NCI-H2227 treated with DMSO at 0.1 percent for 48 hours (cell line): ENCODE data around the gene LRRC2.
A peak's percentile ranks its signal among the peaks of the same experiment; 100 is the strongest.
"Not testable (repeated sequence)": the region's sequence is repeated elsewhere in the genome, so short reads cannot be mapped to it uniquely, and the experiment has no call there.

Experiments
- DNase-seq: peaks from one replicate; lab custom pipeline; 2025; lab: John Stamatoyannopoulos, UW

Gene LRRC2

DNA sequence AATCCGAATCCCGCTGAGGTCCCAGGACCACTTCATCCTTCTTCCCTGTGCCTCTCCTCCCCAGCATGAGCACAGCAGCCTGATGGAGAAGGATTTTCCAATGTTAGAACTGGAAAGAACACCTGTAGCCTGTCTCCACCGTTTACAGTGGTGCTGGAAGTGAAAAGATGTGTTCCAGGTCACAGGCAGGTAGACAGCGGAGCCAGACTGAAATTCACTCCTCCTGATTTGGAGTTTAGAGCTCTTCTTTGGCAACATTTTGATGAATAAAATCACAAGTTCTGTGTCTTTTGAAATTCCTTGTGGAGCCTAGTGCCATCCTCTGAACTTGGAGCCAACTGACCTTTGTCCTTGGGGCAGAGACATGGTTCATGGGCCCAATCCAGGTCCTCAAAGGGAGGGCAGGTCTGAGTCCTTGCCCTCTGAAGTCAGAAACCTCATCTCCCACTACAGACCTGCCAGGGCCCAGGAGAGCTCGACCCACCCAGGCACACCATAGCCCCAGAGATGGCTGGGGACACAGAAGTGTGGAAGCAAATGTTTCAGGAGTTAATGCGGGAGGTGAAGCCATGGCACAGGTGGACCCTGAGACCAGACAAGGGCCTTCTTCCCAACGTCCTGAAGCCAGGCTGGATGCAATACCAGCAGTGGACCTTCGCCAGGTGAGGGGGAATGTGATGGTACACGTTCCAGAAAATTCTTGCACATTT, 68.4 kb downstream of the LRRC2 start, which contains the start of gene RTP3:
RTP3 (plus strand) TSS at position 421 of the 710 bp plus-strand sequence; CDS start at position 508, 87 bp downstream.
- DNase-seq: no peak

DNA sequence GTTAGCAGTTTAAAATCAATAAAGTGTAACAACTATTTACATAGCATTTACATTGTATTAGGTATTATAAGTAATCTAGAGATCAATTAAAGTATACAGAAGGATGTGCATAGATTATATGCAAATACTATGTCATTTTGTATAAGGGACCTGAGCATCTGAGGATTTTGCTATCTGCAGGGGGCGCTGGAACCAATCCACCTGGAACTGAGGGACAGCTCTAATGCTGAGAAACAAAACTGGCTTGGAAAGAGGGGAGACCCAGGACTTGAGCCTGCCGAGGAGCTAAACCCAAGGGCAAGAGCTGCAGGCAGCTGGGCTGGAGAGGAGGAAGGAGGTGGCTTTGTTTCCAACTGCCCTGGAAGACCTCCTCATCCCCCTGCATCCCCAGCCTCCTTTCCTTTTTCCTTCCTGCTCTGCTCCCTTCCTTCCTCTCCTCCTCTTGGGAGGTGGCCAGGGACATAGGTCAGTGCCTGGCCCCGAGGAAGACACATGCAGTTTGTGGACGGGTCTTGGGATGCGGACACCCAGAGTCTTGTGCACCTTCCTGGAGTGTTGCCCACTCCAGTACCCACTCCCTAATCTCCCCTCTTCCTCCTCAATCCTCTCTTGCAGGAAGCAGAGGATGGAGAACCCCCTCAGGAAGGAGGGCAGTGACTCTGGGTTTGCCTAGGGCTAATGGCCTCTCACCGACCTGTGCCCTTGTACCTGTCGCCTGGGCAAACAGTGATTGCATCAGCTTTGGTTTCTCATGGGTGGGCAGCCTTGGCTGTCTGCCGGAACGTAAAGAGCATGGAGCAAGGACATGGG, 69.2 kb downstream of the LRRC2 start:
- DNase-seq: no peak

DNA sequence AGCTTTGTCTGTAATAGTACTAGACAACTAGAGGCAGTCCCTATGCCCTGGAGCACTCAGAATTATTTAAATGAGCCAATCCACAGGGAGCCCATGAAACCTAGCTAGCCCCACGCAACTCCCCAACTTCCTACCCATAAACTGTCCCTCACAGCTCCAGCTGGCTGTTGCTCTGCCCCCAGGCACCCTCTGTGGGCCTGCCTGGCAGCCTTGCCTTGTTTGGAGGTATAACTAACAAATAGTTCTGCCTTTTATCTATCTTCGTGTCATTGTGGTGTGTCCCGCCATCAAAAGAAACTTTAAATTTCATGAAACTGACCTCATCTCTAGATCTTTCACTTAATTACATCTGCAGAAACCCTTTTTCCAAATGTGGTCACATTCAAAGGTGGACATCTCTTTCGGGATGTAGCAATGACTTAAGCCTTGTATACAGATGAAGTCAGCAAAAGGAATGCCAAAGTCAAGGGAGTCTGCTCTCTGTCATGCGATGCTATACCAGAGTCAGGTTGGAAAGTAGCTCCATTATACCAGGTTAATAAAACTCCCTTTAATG, 70.1 kb downstream of the LRRC2 start:
- no peak for DNase-seq

DNA sequence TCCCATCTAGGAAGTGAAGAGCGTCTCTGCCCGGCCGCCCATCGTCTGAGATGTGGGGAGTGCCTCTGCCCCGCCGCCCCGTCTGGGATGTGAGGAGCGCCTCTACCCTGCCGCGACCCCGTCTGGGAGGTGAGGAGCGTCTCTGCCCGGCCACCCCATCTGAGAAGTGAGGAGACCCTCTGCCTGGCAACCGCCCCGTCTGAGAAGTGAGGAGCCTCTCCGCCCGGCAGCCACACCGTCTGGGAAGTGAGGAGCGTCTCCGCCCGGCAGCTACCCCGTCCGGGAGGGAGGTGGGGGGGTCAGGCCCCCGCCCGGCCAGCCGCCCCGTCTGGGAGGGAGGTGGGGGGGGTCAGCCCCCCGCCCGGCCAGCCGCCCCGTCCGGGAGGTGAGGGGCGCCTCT, 71.6 kb downstream of the LRRC2 start:
- not testable (repeated sequence) for DNase-seq

DNA sequence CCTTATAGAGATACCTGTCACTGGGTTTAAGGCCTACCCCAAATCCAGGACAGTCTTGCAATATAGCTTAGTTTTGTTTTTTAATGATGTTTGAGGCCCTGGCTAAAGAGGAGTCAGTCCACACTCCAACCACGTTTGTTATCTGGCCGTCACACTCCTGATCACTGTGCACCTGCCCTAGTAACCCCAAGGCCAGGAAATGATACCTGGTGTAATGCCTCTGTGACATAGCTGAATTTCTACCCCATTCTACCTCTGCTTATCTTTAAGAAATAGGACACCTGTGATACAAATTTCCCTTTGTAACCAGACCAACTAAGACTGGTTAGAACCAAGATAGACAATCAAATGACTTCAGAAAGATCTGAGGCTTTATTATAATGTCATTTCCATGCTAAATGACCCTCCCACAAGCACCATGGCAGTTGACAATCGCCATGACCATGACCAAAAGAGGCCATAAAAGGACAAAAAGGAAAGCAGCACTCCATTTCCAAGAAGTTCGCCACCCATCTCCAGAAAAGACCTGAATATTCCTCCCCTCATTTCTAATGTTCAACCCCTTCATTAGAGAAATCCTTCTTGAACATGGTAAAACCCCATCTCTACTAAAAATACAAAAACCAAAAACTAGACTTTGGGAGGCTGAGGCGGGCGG, 73.1 kb downstream of the LRRC2 start:
- DNase-seq: no peak

DNA sequence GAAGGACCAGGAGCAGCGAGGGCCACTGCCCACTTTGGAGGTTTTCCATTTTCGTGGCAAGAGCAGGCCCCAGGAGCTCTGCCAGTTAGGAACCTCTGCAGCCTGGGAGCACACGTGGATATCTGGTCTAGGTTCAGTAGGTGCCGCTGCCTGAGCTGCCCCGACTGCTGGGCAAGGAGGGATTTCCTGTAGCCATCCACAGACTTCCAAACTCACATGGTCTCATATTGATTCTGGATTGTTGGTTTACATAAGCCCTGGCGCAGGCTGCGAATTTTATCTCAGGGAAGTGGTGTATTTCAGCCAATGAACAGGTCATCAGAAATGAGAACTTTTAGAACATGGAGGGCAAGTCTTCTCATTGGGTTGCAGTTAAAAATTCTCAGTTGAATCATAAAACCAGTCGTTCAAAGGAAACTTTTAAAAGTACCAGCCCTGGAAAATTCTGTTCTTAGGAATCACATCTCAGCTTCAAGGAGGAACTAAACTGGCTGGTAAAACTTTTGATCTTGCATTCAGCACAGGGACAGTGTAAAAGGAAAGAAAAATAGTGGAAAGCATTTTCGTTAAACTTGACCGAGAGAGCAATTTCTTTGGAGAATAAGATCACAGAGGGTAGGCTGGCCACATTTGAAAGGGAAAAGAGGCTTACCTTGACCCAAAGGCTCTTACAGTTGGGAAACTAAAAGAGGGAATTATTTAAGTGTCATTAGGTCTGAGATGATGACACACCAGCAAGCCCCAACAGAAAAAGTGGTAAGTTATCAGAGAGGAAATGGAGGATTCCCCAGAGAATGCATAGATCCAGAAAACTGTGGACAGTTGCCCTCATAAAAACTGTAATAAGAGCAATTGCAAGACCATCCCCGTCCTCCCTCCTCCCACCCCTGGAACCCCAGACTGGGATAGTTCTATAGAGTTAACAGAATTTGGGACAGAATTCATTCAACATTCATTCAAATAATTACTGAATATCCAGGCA, 74.7 kb downstream of the LRRC2 start:
- DNase-seq: no peak

DNA sequence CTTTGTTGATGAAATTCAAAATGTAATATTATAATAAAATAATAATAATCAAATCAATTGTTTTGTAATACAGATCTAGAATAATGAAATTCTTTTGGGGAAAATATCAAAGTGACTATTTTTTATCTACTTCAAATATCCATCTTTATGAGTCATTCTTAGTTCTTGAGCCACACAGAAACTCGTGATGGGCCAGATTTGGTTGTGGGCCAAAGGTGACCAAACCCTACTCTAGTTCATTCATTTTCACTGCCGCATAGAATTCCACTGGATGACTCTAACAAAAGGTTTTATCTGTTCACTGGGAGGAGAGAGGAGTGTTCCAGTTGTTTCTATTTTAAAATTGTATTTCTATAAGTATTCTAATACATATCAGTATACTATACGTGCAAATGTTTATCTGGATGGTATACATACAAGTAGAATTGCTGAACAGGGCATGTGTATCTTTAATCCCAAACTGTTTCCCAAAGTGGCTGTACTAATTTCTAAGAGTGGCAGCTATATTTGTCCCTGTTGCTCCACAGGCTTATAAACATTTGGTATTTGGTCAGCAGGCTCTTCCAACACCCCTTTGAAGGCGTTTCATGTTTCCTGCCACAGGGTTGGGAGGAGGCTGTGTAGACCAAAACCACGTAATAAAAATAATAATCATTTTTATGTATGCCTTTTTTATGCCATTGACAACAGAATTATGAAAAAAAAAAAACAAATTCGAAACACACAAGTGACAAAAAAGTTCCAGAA, 75.6 kb downstream of the LRRC2 start:
- no peak for DNase-seq

DNA sequence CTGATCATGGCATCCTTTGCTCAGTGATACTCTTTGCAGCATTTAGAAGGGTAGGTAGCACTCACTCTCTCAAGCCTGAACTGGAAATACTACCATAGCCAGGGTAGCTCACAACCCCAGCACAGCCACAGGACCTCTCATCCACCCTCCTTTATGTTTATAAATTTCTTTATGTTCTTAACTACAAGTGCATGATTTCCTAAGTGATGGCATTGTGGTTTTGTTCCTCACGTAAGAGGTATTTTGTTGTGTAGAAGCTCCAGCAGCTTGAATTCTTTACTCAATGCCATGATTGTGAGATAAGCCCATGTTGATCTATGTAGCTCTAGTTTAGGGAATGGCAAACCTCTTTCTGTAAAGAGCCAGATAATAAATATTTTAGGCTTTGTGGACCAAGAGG, 76.2 kb downstream of the LRRC2 start:
- no peak for DNase-seq

DNA sequence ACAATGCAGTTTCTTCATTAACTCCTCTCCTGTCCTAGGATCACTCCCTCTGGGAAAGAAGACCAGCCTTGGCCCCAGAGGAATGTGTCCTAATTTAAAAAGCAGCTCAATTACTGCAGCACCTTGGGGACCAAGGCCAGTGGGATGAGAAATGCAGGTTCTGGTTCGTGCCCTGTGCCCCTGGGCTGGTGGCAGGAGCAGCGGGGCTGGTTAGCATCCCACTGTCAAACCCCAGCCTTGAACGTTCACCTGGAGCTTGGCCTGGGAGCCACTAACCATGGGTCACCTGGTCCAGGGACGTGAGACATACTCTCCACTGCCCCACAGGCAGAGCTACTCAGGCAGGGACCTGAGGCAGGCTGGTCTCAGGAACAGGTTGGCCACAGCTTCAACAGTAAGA, 76.7 kb downstream of the LRRC2 start:
- DNase-seq: no peak

DNA sequence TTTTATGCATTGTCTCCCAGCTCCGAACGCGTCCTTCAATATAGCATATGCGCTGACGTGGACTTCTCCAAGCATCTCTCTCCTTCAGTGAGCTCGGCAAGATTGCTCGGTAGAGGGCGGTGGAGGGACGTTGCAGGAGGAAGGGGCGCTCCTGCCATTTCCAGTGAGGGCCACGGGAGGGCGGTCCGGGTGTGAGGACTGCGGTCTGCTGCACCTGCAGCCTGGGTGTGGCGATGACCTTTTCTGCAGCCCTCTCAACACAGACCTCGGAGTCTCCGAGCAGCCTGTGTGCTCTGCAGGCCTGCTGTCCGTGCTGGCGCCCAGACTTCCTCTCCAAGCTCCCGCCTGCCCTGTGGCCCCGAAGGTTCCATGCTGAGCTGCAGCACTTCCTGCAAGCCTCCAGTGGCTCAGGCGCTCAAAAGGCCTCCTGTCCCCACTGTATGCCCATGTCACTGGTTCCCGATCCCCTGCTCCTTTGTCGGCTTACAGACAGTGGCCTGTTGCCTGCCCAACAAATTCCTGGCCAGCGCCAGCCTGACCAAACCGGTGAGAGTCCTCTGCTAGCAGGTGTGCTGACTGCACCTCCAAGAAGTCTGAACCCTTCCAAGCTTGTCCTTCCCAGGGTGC, 77.3 kb downstream of the LRRC2 start:
- peak; percentile 73 for DNase-seq

DNA sequence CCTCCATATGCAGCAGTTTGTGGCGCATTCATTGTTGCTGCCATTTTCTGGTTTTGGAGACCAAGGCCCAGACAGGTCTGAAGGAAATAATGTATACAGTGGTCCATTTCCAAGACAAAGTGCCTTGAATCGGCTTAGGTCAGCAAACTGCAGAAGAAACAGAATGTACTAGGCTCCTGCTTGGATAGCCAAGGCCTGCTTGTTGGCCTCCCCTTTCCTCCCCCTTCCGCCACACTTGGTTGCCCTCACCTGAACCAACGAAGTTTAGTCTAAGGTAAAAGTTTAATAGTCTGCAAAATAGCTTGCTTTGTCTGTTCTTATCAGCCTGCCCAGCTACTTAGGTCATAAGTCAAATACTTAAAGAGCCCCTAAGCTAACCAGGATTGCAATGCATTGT, 80.3 kb downstream of the LRRC2 start:
- no peak for DNase-seq

DNA sequence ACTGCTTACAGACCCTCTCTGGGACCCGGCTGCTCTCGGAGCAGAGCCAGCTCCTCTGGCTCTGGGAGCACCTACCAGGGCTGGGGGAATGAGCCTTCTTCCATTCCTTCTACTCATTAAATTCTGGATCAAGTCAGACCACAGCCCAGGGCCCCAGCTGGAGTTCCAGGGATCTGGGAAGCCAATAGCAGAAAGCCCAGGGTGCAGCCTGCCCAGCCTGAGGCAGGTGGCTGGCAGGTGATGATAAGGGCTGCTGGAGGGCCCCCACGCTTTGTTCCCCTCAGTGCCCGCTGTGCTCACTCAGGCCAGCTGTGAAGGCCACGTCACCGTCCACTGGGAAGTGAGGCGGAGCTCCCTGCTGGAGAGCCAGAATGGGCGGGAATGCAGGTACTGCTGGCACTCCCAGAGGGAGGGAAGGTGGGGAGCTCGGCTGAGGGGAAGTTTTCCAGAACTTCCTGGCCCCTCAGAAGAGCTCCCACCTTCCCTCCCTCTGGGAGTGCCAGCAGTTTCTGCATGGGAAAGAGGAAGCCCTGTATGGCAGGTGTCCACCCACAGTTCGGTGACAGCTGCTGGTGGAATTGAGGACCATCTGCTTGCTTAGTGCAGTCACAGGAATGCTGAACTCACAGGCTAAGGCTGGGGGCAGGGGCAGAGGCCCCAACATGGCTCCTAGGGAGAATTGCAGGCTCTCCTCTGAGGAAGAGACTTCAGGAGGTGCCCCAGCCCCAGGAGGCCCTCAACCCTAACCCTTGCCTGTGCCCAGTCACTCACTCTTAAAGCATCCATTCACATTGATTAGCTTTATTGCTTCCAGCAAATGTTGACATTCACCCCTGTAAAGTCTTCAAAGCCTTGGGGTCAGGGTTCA, 81.0 kb downstream of the LRRC2 start:
- no peak for DNase-seq

DNA sequence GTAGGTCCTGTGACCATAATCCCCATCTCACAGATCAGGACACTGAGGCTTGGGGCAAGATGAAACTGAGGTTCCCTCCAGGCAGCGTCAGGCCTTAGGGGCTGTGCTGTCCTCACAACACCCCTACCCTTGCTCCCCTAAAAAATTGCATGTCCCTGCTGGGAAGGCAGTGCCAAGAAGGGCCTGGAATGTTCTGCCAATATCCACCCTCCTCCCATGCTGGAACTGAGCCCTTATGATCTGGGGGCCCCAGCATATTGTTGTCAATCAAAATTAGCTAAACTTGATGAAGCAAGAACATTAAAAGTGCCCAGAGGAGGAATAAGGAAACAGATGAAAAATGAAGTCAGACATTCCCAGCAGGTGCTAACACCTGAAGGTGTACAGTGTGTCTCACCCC, 81.7 kb downstream of the LRRC2 start:
- no peak for DNase-seq

DNA sequence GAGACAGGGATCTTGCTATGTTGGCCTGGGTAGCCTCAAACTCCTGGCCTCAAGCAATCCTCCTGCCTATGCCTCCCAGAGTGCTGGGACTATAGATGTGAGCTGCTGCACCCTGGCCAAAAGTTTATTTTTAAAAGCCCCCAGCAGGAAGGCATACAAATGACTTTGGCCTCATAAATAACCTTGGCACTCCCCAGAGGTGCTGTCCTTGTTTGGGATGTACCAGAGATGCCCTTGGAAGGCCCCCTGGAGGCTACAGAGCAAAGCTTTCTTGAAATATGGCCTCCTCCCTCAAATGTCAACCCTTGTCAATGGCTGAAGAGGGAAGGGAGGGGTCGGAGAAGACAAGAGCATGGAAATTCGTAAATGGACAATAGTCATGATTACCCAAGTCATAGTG, 82.3 kb downstream of the LRRC2 start:
- no peak for DNase-seq

DNA sequence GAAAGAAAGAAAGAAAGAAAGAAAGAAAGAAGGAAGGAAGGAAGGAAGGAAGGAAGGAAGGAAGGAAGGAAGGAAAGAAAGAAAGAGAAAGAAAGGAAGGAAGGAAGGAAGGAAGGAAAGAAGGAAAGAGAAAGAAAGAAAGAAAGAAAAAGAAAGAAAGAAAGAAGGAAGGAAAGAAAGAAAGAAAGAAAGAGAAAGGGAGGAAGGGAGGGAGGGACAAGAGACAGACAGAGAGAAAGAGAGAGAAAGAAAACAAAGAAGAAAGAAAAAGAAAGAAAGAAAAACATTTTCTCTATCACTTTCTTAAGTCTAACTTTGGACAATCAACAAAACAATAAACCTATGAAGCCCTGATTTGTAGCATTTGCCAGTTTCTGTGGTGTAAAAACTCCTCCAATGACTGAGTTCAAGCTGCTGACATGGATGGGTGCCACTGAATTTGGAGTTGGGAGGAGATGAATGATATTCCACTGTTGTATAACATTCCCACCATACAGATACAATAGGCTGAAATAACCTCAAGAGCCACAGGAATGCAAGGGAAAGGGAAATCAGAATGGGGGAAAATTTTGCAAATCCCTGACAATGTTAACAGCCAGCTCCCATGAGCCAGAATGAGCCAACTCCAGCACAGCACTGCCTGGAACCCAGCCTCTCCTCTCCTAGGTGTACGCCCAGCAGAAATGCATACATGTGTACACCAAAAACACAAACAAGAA, 83.3 kb downstream of the LRRC2 start:
- DNase-seq: no peak

DNA sequence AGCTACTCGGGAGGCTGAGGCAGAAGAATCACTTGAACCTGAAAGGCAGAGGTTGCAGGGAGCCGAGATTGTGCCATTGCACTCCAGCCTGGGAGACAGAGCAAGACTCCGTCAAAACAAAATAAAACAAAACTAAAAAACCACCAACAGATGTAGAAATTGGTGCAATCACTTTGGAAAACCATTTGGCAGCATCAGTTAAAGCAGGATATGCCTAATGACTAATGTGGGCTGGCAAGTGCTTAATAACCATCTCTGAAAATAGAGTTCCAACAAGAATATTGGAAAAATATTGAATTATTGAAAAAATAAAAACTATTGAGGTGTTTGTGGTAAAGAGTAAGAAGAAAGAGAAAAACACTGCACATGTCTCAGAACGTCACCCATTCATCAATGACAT, 84.5 kb downstream of the LRRC2 start:
- no peak for DNase-seq

DNA sequence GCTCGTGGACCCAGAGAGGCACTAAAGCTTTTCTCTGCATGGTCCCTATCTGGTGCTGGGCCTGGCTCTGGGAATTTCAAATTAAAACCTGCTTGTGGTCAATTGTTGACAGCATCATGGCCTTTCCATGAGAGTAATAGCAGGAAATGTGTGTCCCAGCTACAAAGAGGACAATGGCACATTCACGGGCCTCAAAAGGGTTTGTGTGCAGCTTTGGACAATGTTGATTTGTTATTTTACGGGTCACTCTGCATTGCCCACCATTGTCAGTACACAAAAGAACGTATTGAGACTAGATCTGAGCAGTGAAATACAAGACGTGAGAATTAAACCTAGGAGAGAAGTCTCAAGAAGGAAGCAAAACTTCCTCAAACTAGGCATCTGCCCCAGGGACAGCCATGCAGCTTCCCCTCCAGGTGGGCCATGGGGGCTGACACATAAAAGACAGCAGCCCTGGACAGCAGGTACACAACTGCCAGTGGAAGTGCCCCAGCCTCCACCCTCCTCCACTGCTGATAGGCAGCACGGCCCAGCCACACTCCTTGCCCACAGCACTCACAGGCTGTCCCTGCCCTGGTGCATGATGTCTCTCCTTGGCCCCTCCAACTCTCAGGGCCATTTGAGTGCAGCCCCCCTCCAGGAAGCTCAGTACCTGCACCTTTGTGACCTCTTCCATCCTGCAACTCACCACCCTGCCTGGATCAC, 85.5 kb downstream of the LRRC2 start:
- DNase-seq: no peak

DNA sequence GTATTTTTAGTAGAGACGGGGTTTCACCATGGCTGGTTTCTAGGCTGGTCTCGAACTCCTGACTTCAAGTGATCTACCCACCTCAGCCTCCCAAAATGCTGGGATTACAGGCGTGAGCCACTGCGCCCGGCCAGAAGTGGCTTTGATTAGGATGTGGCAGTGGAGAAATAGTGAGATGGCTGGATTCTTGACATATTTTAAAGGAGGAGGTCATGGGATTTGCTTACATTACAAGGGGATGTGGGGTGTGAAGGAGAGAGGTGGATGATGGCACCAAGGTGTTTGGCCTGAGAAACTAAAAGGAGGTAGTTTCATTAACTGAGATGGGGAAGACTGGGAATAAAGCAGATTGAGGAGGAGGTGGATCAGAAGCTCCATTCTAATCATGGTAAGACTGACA, 86.4 kb downstream of the LRRC2 start:
- DNase-seq: no peak
